ENCODE results near the gene TBC1D10B. TPM values are rescaled to one million over a fixed set of nuclear protein-coding genes. Genes with fewer than 3 reads are reported as not detected.
"Not testable (repeated sequence)": the region's sequence is repeated elsewhere in the genome, so short reads cannot be mapped to it uniquely, and the experiment has no call there.

TBC1D10B gene
- total and polyA plus RNA-seq, 2 experiments from 2014 or later, result 29.3 to 37.9 TPM

DNA sequence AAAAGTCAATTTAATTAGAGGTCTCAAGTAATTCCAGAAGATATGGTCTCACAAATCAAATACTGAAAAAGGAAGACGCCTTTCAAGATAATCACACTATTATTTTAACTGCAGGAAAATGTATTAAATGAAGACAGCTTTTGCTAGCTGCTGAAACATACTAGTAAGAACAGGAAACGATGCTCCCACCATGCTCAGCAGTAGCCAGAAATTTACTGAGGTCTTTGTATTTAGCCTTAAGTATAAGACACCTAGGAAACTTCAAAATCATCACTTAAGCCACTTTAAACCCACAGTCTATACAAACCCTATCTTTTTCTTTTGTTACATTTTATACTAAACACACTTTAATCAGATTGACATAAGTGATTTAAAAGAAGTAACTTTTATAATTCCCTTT lies 51.6 kb downstream of the TBC1D10B start:
- not testable (repeated sequence) for H3K4me3 ChIP-seq; DNase-seq (ENCODE audit: low spot score); H2AFZ ChIP-seq; H3K9me3 ChIP-seq (ENCODE audit: low read depth); H3K4me2 ChIP-seq; H3K27ac ChIP-seq; H3K4me1 ChIP-seq (ENCODE audit: insufficient read depth); H3K27me3 ChIP-seq; H3K9me2 ChIP-seq (replicated peaks; ENCODE audit: insufficient read depth); H3K36me3 ChIP-seq (replicated peaks; ENCODE audit: insufficient read depth, low read depth)
- 90% methylated on average over 2 of the region's 2 CpGs for WGBS (ENCODE audit: low lambda C conversion rate, missing lambda C conversion rate)
- Histone ChIP-seq H3K79me2 (peaks cover 54% of the 10 kb centered on the region), H4K20me1 (ENCODE audit: insufficient read depth, poor library complexity, severe bottlenecking) (peaks cover 26% of the 10 kb centered on the region)

- not testable (repeated sequence) for H3K9me2 ChIP-seq (replicated peaks; ENCODE audit: insufficient read depth); DNase-seq (ENCODE audit: low spot score); H3K27ac ChIP-seq; H3K4me2 ChIP-seq; H3K4me3 ChIP-seq; H3K9me3 ChIP-seq (ENCODE audit: low read depth); H3K36me3 ChIP-seq (replicated peaks; ENCODE audit: insufficient read depth, low read depth); H3K4me1 ChIP-seq (ENCODE audit: insufficient read depth); H2AFZ ChIP-seq; H3K27me3 ChIP-seq
- WGBS (ENCODE audit: low lambda C conversion rate, missing lambda C conversion rate), result 95% methylated on average over 3 of the region's 4 CpGs
- Histone ChIP-seq H4K20me1 (ENCODE audit: insufficient read depth, poor library complexity, severe bottlenecking) (peaks cover 13% of the 10 kb centered on the region), H3K79me2 (peaks cover 20% of the 10 kb centered on the region)
Measured at GRCh38 chr16:30310937-30311336, 59.4 kb downstream of the TBC1D10B start.

GRCh38 chr16:30309255-30309654 lies 61.0 kb downstream of the TBC1D10B start:
- not testable (repeated sequence) for H3K4me1 ChIP-seq (ENCODE audit: insufficient read depth); H3K27ac ChIP-seq; DNase-seq (ENCODE audit: low spot score); H3K9me3 ChIP-seq (ENCODE audit: low read depth); H3K9me2 ChIP-seq (replicated peaks; ENCODE audit: insufficient read depth); H2AFZ ChIP-seq; H3K4me3 ChIP-seq; H3K36me3 ChIP-seq (replicated peaks; ENCODE audit: insufficient read depth, low read depth); H3K4me2 ChIP-seq; H3K27me3 ChIP-seq
- WGBS (ENCODE audit: low lambda C conversion rate, missing lambda C conversion rate), result 94% methylated on average over 5 of the region's 5 CpGs
- H4K20me1 ChIP-seq (ENCODE audit: insufficient read depth, poor library complexity, severe bottlenecking), result peaks cover 12% of the 10 kb centered on the region
- peaks cover 14% of the 10 kb centered on the region for H3K79me2 ChIP-seq

Small RNA genes lying within 50 kb of the gene (small RNA-seq; reads per million reads assigned to genes)
- 0.25 reads per million for gene RF00406

Other genes starting within 250 kb of the TBC1D10B start
- 34.6 and 57.6 TPM in 2 replicates for gene MAPK3, start 247.3 kb downstream of the TBC1D10B start, total RNA-seq
- 31.3 and 38.1 TPM in 2 replicates for gene MAPK3, start 247.3 kb downstream of the TBC1D10B start, polyA plus RNA-seq
- gene CORO1A, start 186.9 kb downstream of the TBC1D10B start, total RNA-seq, result 2.4 and 3.2 TPM in 2 replicates
- gene CORO1A, start 186.9 kb downstream of the TBC1D10B start, polyA plus RNA-seq, result 1.7 and 3.4 TPM in 2 replicates
- 211 and 237 TPM in 2 replicates for gene BOLA2B, start 176.8 kb downstream of the TBC1D10B start, total RNA-seq
- 124 and 132 TPM in 2 replicates for gene BOLA2B, start 176.8 kb downstream of the TBC1D10B start, polyA plus RNA-seq
- 22.1 and 25.1 TPM in 2 replicates for gene SLX1A, start 176.6 kb downstream of the TBC1D10B start, total RNA-seq
- gene SLX1A, start 176.6 kb downstream of the TBC1D10B start, polyA plus RNA-seq, result 111 and 125 TPM in 2 replicates
- 8.1 and 17.8 TPM in 2 replicates for gene SULT1A3, start 171.2 kb downstream of the TBC1D10B start, total RNA-seq
- gene SULT1A3, start 171.2 kb downstream of the TBC1D10B start, polyA plus RNA-seq, result 23.1 and 32.3 TPM in 2 replicates
- 2.4 and 3.5 TPM in 2 replicates for gene NPIPB13, start 122.0 kb downstream of the TBC1D10B start, total RNA-seq
- gene NPIPB13, start 122.0 kb downstream of the TBC1D10B start, polyA plus RNA-seq, result 1.9 and 4.8 TPM in 2 replicates
- 44.2 and 45.1 TPM in 2 replicates for gene CD2BP2, start 15.2 kb downstream of the TBC1D10B start, total RNA-seq
- gene CD2BP2, start 15.2 kb downstream of the TBC1D10B start, polyA plus RNA-seq, result 37.6 and 41.0 TPM in 2 replicates
- gene MYL11, start 4.3 kb upstream of the TBC1D10B start, total RNA-seq, result 4.0 TPM in 1 of 2 replicates, not detected in the other
- gene MYL11, start 4.3 kb upstream of the TBC1D10B start, polyA plus RNA-seq, result 2.2 and 5.3 TPM in 2 replicates
- not detected in 2 replicates for gene SEPTIN1, start 12.1 kb upstream of the TBC1D10B start, total RNA-seq
- 1.5 and 2.3 TPM in 2 replicates for gene SEPTIN1, start 12.1 kb upstream of the TBC1D10B start, polyA plus RNA-seq
- gene ZNF48, start 24.9 kb upstream of the TBC1D10B start, total RNA-seq, result 7.7 and 8.0 TPM in 2 replicates
- gene ZNF48, start 24.9 kb upstream of the TBC1D10B start, polyA plus RNA-seq, result 6.1 and 7.1 TPM in 2 replicates
- 12.4 and 18.7 TPM in 2 replicates for gene ZNF771, start 37.1 kb upstream of the TBC1D10B start, total RNA-seq
- 23.6 and 25.2 TPM in 2 replicates for gene ZNF771, start 37.1 kb upstream of the TBC1D10B start, polyA plus RNA-seq
- 25.9 and 33.8 TPM in 2 replicates for gene DCTPP1, start 59.5 kb upstream of the TBC1D10B start, total RNA-seq
- 36.3 and 47.2 TPM in 2 replicates for gene DCTPP1, start 59.5 kb upstream of the TBC1D10B start, polyA plus RNA-seq
- gene SEPHS2, start 75.4 kb upstream of the TBC1D10B start, total RNA-seq, result 36.1 and 51.3 TPM in 2 replicates
- gene SEPHS2, start 75.4 kb upstream of the TBC1D10B start, polyA plus RNA-seq, result 69.2 and 81.0 TPM in 2 replicates
- 1.5 and 3.4 TPM in 2 replicates for gene ITGAL, start 102.2 kb upstream of the TBC1D10B start, total RNA-seq
- gene ITGAL, start 102.2 kb upstream of the TBC1D10B start, polyA plus RNA-seq, result 0.95 and 1.1 TPM in 2 replicates
- 37.6 and 44.1 TPM in 2 replicates for gene ZNF768, start 156.1 kb upstream of the TBC1D10B start, total RNA-seq
- gene ZNF768, start 156.1 kb upstream of the TBC1D10B start, polyA plus RNA-seq, result 19.9 and 25.2 TPM in 2 replicates
- 11.1 and 13.4 TPM in 2 replicates for gene ZNF747, start 164.4 kb upstream of the TBC1D10B start, total RNA-seq
- gene ZNF747, start 164.4 kb upstream of the TBC1D10B start, polyA plus RNA-seq, result 9.9 and 10.5 TPM in 2 replicates
- gene ZNF764, start 187.9 kb upstream of the TBC1D10B start, total RNA-seq, result 9.8 and 13.8 TPM in 2 replicates
- 12.1 and 12.5 TPM in 2 replicates for gene ZNF764, start 187.9 kb upstream of the TBC1D10B start, polyA plus RNA-seq
- 7.1 and 9.8 TPM in 2 replicates for gene ZNF688, start 201.2 kb upstream of the TBC1D10B start, total RNA-seq
- gene ZNF688, start 201.2 kb upstream of the TBC1D10B start, polyA plus RNA-seq, result 21.0 and 21.3 TPM in 2 replicates
- gene ZNF785, start 215.2 kb upstream of the TBC1D10B start, total RNA-seq, result 10.8 and 11.7 TPM in 2 replicates
- gene ZNF785, start 215.2 kb upstream of the TBC1D10B start, polyA plus RNA-seq, result 7.3 and 10.0 TPM in 2 replicates
- 7.1 and 8.0 TPM in 2 replicates for gene ZNF689, start 239.9 kb upstream of the TBC1D10B start, total RNA-seq
- gene ZNF689, start 239.9 kb upstream of the TBC1D10B start, polyA plus RNA-seq, result 5.6 and 8.7 TPM in 2 replicates

All from hepatocyte (in vitro differentiated cells).